GM12878 (cell line): ENCODE data around the gene CEP250. TPM values are rescaled to one million over a fixed set of nuclear protein-coding genes. Genes with fewer than 3 reads are reported as not detected.
A peak's percentile ranks its signal among the peaks of the same experiment; 100 is the strongest.

Experiments used
- ASH2L ChIP-seq: fragments of 300-600, 200-600 bp; sonication (generic); IDR thresholded peaks from 2 replicates; pipeline ENCODE4 v1.6.1; 2017; ENCODE audit warnings: low read depth, mild to moderate bottlenecking, borderline replicate concordance
- BCLAF1 ChIP-seq: fragments of 450-650 bp; IDR thresholded peaks from 2 replicates; pipeline ENCODE4 v1.6.1; 2017; ENCODE audit warnings: antibody characterized with exemption, mild to moderate bottlenecking, moderate library complexity
- CBX5 ChIP-seq: sonication (generic); IDR thresholded peaks from 2 replicates; pipeline ENCODE4 v1.6.1; 2016; ENCODE audit warnings: low read depth, moderate library complexity, mild to moderate bottlenecking, inconsistent platforms
- CREB1 ChIP-seq: IDR thresholded peaks from 2 replicates; pipeline ENCODE4 v1.6.1; 2012; ENCODE audit warnings: low read depth, mild to moderate bottlenecking, inconsistent platforms
- IRF3 ChIP-seq: fragments of 450-650 bp; IDR thresholded peaks from 2 replicates; pipeline ENCODE4 v1.6.1; 2014; ENCODE audit warnings: mild to moderate bottlenecking
- NFIC ChIP-seq: IDR thresholded peaks from 2 replicates; pipeline ENCODE4 v1.6.1; 2012; ENCODE audit warnings: low read depth, mild to moderate bottlenecking, inconsistent platforms, low read length, moderate library complexity
- SKIL ChIP-seq: fragments of 450-650 bp; IDR thresholded peaks from 2 replicates; pipeline ENCODE4 v1.6.1; 2017; ENCODE audit warnings: mild to moderate bottlenecking, low read depth, inconsistent platforms; ENCODE audit not compliant: poor library complexity, severe bottlenecking
- SMAD1 ChIP-seq: fragments of 450-650 bp; IDR thresholded peaks from 2 replicates; pipeline ENCODE4 v1.6.1; 2018; ENCODE audit warnings: mild to moderate bottlenecking, low read depth; ENCODE audit not compliant: partially characterized antibody
- SP1 ChIP-seq: IDR thresholded peaks from one replicate; pipeline ENCODE4 v1.6.1; 2011; ENCODE audit warnings: low read depth, low read length
- SPI1 ChIP-seq: IDR thresholded peaks from 2 replicates; pipeline ENCODE4 v1.6.1; 2011; ENCODE audit warnings: low read depth, mild to moderate bottlenecking, low read length, moderate library complexity, borderline replicate concordance; ENCODE audit not compliant: insufficient read depth
- TAF1 ChIP-seq: IDR thresholded peaks from 2 replicates; pipeline ENCODE4 v1.6.1; 2011; ENCODE audit warnings: mild to moderate bottlenecking, low read depth, low read length, borderline replicate concordance
- TBL1XR1 ChIP-seq: IDR thresholded peaks from 2 replicates; pipeline ENCODE4 v1.6.1; 2012; ENCODE audit warnings: low read depth, low read length, improper control_type of control experiment
- polyA plus RNA-seq, 11 experiments: library from polyadenylated mRNA; depleted of rRNA in 4 of 11; unstranded in 6 of 11; stranded (reverse) in 5 of 11; fragments of >200 nt; fragmentation: Nextera tagmentation in 4 of 11; fragmentation: Illumina TruSeq in 1 of 11; extraction: Ambion mirVana in 4 of 11; extraction: Trizol in 1 of 11; gene quantifications; 1 replicate in 1 of 11; 2 replicates in 10 of 11; pipeline versions ENCODE4 v1.2.1 to v1.2.3, GENCODE V29; 2011 to 2016; ENCODE audit warnings: inconsistent platforms in 2 of 11, missing spikeins in 2 of 11, low read depth in 1 of 11
- total RNA-seq, 4 experiments: library from RNA; depleted of rRNA in 3 of 4; stranded (reverse); fragments of >200 nt in 3 of 4; fragmentation: Illumina TruSeq in 1 of 4; extraction: Trizol in 1 of 4; gene quantifications; 2 replicates each; pipeline versions ENCODE4 v1.2.1 to v1.2.3, GENCODE V29; 2013 to 2021
- TF ChIP-seq, protein P1 (sequence below): IDR thresholded peaks from 2 replicates; pipeline ENCODE4 v1.6.1; 2012; ENCODE audit warnings: low read depth, low read length, improper control_type of control experiment
- TF ChIP-seq, protein P2 (sequence below), 3 experiments: IDR thresholded peaks in 2 of 3; conservative IDR thresholded peaks in 1 of 3; 2 replicates each; pipeline ENCODE4 v1.5.1; 2011; ENCODE audit warnings: low read depth in 3 of 3, low read length in 3 of 3, mild to moderate bottlenecking in 3 of 3, control low read depth in 2 of 3, moderate library complexity in 2 of 3, inconsistent platforms in 1 of 3, mixed read lengths in 1 of 3; ENCODE audit not compliant: control insufficient read depth in 2 of 3, insufficient read depth in 1 of 3; ENCODE audit errors: extremely low read depth in 1 of 3
- TF ChIP-seq, protein P3 (sequence below): fragments of 150-350 bp; IDR thresholded peaks from 2 replicates; pipeline ENCODE4 v1.6.1; 2016; ENCODE audit warnings: low read depth, low read length

CEP250 gene
- total and polyA plus RNA-seq, 10 of the 15 experiments (the other 5 are each of a cell fraction or from before 2014, with no cell fraction given), result 2.4 to 41.6 (median 25.7) TPM

GRCh38 chr20:35490736-35491181, 35.4 kb downstream of the CEP250 start (continued):
- TF ChIP-seq, protein P1, sequence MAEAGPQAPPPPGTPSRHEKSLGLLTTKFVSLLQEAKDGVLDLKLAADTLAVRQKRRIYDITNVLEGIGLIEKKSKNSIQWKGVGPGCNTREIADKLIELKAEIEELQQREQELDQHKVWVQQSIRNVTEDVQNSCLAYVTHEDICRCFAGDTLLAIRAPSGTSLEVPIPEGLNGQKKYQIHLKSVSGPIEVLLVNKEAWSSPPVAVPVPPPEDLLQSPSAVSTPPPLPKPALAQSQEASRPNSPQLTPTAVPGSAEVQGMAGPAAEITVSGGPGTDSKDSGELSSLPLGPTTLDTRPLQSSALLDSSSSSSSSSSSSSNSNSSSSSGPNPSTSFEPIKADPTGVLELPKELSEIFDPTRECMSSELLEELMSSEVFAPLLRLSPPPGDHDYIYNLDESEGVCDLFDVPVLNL, result no peak
- TF ChIP-seq ASH2L (no peak), SMAD1 (no peak), TBL1XR1 (no peak), SPI1 (peak; percentile 91), NFIC (no peak), IRF3 (no peak), CBX5 (no peak), TAF1 (peak; percentile 81), SKIL (no peak), SP1 (no peak), BCLAF1 (no peak), CREB1 (no peak; the same call in 1 of the 2 replicates)
- TF ChIP-seq, protein P2, sequence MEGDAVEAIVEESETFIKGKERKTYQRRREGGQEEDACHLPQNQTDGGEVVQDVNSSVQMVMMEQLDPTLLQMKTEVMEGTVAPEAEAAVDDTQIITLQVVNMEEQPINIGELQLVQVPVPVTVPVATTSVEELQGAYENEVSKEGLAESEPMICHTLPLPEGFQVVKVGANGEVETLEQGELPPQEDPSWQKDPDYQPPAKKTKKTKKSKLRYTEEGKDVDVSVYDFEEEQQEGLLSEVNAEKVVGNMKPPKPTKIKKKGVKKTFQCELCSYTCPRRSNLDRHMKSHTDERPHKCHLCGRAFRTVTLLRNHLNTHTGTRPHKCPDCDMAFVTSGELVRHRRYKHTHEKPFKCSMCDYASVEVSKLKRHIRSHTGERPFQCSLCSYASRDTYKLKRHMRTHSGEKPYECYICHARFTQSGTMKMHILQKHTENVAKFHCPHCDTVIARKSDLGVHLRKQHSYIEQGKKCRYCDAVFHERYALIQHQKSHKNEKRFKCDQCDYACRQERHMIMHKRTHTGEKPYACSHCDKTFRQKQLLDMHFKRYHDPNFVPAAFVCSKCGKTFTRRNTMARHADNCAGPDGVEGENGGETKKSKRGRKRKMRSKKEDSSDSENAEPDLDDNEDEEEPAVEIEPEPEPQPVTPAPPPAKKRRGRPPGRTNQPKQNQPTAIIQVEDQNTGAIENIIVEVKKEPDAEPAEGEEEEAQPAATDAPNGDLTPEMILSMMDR (IDR thresholded peaks at IDR 0.05 in 2 of 3, conservative IDR thresholded peaks at IDR 0.05 in 1 of 3; ENCODE audit: control insufficient read depth in 2 of 3, extremely low read depth in 1 of 3, insufficient read depth in 1 of 3, low read depth in 3 of 3, low read length in 3 of 3), result no peak
- TF ChIP-seq, protein P3, sequence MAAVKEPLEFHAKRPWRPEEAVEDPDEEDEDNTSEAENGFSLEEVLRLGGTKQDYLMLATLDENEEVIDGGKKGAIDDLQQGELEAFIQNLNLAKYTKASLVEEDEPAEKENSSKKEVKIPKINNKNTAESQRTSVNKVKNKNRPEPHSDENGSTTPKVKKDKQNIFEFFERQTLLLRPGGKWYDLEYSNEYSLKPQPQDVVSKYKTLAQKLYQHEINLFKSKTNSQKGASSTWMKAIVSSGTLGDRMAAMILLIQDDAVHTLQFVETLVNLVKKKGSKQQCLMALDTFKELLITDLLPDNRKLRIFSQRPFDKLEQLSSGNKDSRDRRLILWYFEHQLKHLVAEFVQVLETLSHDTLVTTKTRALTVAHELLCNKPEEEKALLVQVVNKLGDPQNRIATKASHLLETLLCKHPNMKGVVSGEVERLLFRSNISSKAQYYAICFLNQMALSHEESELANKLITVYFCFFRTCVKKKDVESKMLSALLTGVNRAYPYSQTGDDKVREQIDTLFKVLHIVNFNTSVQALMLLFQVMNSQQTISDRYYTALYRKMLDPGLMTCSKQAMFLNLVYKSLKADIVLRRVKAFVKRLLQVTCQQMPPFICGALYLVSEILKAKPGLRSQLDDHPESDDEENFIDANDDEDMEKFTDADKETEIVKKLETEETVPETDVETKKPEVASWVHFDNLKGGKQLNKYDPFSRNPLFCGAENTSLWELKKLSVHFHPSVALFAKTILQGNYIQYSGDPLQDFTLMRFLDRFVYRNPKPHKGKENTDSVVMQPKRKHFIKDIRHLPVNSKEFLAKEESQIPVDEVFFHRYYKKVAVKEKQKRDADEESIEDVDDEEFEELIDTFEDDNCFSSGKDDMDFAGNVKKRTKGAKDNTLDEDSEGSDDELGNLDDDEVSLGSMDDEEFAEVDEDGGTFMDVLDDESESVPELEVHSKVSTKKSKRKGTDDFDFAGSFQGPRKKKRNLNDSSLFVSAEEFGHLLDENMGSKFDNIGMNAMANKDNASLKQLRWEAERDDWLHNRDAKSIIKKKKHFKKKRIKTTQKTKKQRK, result no peak
